Measurements from ENCODE around the gene TRAF7.

- TF ChIP-seq POLR2AphosphoS5 (IDR thresholded peaks at IDR 0.05; ENCODE audit: insufficient read depth in 1 of 2, low read depth in 1 of 2) (no peak), POLR2A (IDR thresholded peaks at IDR 0.05) (no peak)
Measured at GRCh38 chr16:2150418-2151187, 5.0 kb upstream of the TRAF7 start.
